ENCODE data around the gene INPP4A.

INPP4A gene

GRCh38 chr2:98519156-98519555, 74.5 kb downstream of the INPP4A start:
- no peak for DNase-seq (ENCODE audit: low read depth)
- no peak overlapping the region for H3K4me3 ChIP-seq (ENCODE audit: low read depth, low read length)
- no peak for TF ChIP-seq CTCF (IDR thresholded peaks at IDR 0.05; ENCODE audit: insufficient read depth, low read depth, low read length, missing control alignments)

GRCh38 chr2:98519851-98520250, 75.2 kb downstream of the INPP4A start:
- no peak overlapping the region for H3K4me3 ChIP-seq (ENCODE audit: low read depth, low read length)
- no peak for DNase-seq (ENCODE audit: low read depth)
- no peak for TF ChIP-seq CTCF (IDR thresholded peaks at IDR 0.05; ENCODE audit: insufficient read depth, low read depth, low read length, missing control alignments)

GRCh38 chr2:98520806-98521205, 76.1 kb downstream of the INPP4A start:
- no peak overlapping the region for H3K4me3 ChIP-seq (ENCODE audit: low read depth, low read length)
- DNase-seq (ENCODE audit: low read depth) = no peak
- no peak for TF ChIP-seq CTCF (IDR thresholded peaks at IDR 0.05; ENCODE audit: insufficient read depth, low read depth, low read length, missing control alignments)

GRCh38 chr2:98521266-98521665, 76.6 kb downstream of the INPP4A start:
- TF ChIP-seq CTCF (IDR thresholded peaks at IDR 0.05; ENCODE audit: insufficient read depth, low read depth, low read length, missing control alignments) = no peak
- DNase-seq (ENCODE audit: low read depth) = no peak
- H3K4me3 ChIP-seq (ENCODE audit: low read depth, low read length) = no peak overlapping the region

GRCh38 chr2:98522854-98523253, 78.2 kb downstream of the INPP4A start:
- H3K4me3 ChIP-seq (ENCODE audit: low read depth, low read length) = no peak overlapping the region
- TF ChIP-seq CTCF (IDR thresholded peaks at IDR 0.05; ENCODE audit: insufficient read depth, low read depth, low read length, missing control alignments) = no peak
- DNase-seq (ENCODE audit: low read depth) = no peak

- DNase-seq (ENCODE audit: low read depth) = no peak
Observed at GRCh38 chr2:98524168-98524567, 79.5 kb downstream of the INPP4A start.

More at GRCh38 chr2:98524168-98524567, 79.5 kb downstream of the INPP4A start:
- TF ChIP-seq CTCF (IDR thresholded peaks at IDR 0.05; ENCODE audit: insufficient read depth, low read depth, low read length, missing control alignments) = no peak
- H3K4me3 ChIP-seq (ENCODE audit: low read depth, low read length) = no peak overlapping the region

All from GM12865 (cell line).